ENCODE measurements around the gene STAT3. TPM values are rescaled to one million over a fixed set of nuclear protein-coding genes. Genes with fewer than 3 reads are reported as not detected.

STAT3 gene
- total RNA-seq, 2 experiments from 2014 or later = 276 to 286 TPM

- H3K27ac Mint-ChIP-seq = peak overlapping the region; percentile 98
- H3K9me3 Mint-ChIP-seq = no peaks in the 10 kb centered on the region
- peaks cover 71% of the 10 kb centered on the region for H3K36me3 Mint-ChIP-seq (ENCODE audit: low read depth)
- DNase-seq = peak; percentile 72
- CTCF ChIA-PET = interaction anchor here (0.7 to 2.7 kb wide), 12 partner anchors 10 to 186 kb away, joined by 3 to 14 read pairs (median 6); partner anchors contain the start of genes KCNH4 and STAT3
- no peak for TF ChIP-seq CTCF (IDR thresholded peaks at IDR 0.05)
- peak overlapping the region; percentile 55 for H3K4me3 Mint-ChIP-seq
- intact Hi-C loops (cut with micrococcal nuclease) = loop anchor here (5.0 kb wide), 1 partner anchor 47 kb away; the partner anchor contains the start of gene STAT3
- H3K4me1 Mint-ChIP-seq (ENCODE audit: low read depth) = peaks cover 62% of the 10 kb centered on the region
- POLR2A ChIA-PET = interaction anchor here (0.8 to 2.4 kb wide), 11 partner anchors 8 to 65 kb away, joined by 3 to 17 read pairs (median 5); partner anchors contain the start of gene STAT3
- H3K27me3 Mint-ChIP-seq = no peaks in the 10 kb centered on the region
- ATAC-seq = peak; percentile 50
Observed at GRCh38 chr17:42340691-42341127, 47.5 kb downstream of the STAT3 start.

- H3K9me3 Mint-ChIP-seq = no peaks in the 10 kb centered on the region
- CTCF ChIA-PET = interaction anchor here (1.0 to 2.7 kb wide), 7 partner anchors 15 to 188 kb away, joined by 3 to 14 read pairs (median 4); partner anchors contain the start of gene STAT3
- POLR2A ChIA-PET = interaction anchor here (0.7 to 2.4 kb wide), 5 partner anchors 26 to 64 kb away, joined by 3 to 16 read pairs (median 6); no protein-coding TSS in a partner anchor
- peak overlapping the region; percentile 83 for H3K27ac Mint-ChIP-seq
- intact Hi-C loops (cut with micrococcal nuclease) = no loop called here
- TF ChIP-seq CTCF (IDR thresholded peaks at IDR 0.05) = no peak
- no peaks in the 10 kb centered on the region for H3K27me3 Mint-ChIP-seq
- DNase-seq (no peak), ATAC-seq (no peak)
- H3K36me3 Mint-ChIP-seq (ENCODE audit: low read depth) = peaks cover 76% of the 10 kb centered on the region
- peaks cover 76% of the 10 kb centered on the region for H3K4me1 Mint-ChIP-seq (ENCODE audit: low read depth)
- H3K4me3 Mint-ChIP-seq = no peak overlapping the region
Observed at GRCh38 chr17:42339221-42339620, 49.0 kb downstream of the STAT3 start.

GRCh38 chr17:42338427-42338985 lies 49.7 kb downstream of the STAT3 start:
- H3K9me3 Mint-ChIP-seq = no peaks in the 10 kb centered on the region
- no peaks in the 10 kb centered on the region for H3K27me3 Mint-ChIP-seq
- ChIA-PET POLR2A (interaction anchor here (0.7 to 2.4 kb wide), 3 partner anchors 35 to 47 kb away, joined by 3 to 14 read pairs (median 3); no protein-coding TSS in a partner anchor), CTCF (interaction anchor here (1.0 to 1.4 kb wide), 3 partner anchors 16 to 189 kb away, joined by 3 to 4 read pairs (median 3); no protein-coding TSS in a partner anchor)
- peaks cover 76% of the 10 kb centered on the region for H3K36me3 Mint-ChIP-seq (ENCODE audit: low read depth)
- no peak for TF ChIP-seq CTCF (IDR thresholded peaks at IDR 0.05)
- peak overlapping the region; percentile 87 for H3K27ac Mint-ChIP-seq
- DNase-seq (peak; percentile 55), ATAC-seq (no peak)
- peak overlapping the region; percentile 5 for H3K4me3 Mint-ChIP-seq
- H3K4me1 Mint-ChIP-seq (ENCODE audit: low read depth) = peaks cover 76% of the 10 kb centered on the region
- intact Hi-C loops (cut with micrococcal nuclease) = no loop called here

GRCh38 chr17:42337442-42337841 lies 50.8 kb downstream of the STAT3 start:
- DNase-seq = peak; percentile 92
- intact Hi-C loops (cut with micrococcal nuclease) = no loop called here
- H3K4me1 Mint-ChIP-seq (ENCODE audit: low read depth) = peaks cover 77% of the 10 kb centered on the region
- peak; percentile 62 for ATAC-seq
- H3K4me3 Mint-ChIP-seq = peak overlapping the region; percentile 56
- peak overlapping the region; percentile 89 for H3K27ac Mint-ChIP-seq
- no peaks in the 10 kb centered on the region for H3K9me3 Mint-ChIP-seq
- no peak for TF ChIP-seq CTCF (IDR thresholded peaks at IDR 0.05)
- ChIA-PET POLR2A (interaction anchor here (1.0 to 4.2 kb wide), 2 partner anchors 51 to 85 kb away, joined by 4 to 24 read pairs; partner anchors contain the start of gene STAT3), CTCF (interaction anchor here (0.9 to 30.6 kb wide), 5 partner anchors 12 to 62 kb away, joined by 3 to 968 read pairs (median 5); partner anchors contain the start of gene STAT3)
- no peaks in the 10 kb centered on the region for H3K27me3 Mint-ChIP-seq
- H3K36me3 Mint-ChIP-seq (ENCODE audit: low read depth) = peaks cover 79% of the 10 kb centered on the region

- Mint-ChIP-seq H3K27ac (peak overlapping the region; percentile 80), H3K4me1 (ENCODE audit: low read depth) (peaks cover 53% of the 10 kb centered on the region), H3K4me3 (no peak overlapping the region), H3K36me3 (ENCODE audit: low read depth) (peaks cover 76% of the 10 kb centered on the region), H3K27me3 (no peaks in the 10 kb centered on the region), H3K9me3 (no peaks in the 10 kb centered on the region)
- POLR2A ChIA-PET = interaction anchor here (0.9 to 4.2 kb wide), 5 partner anchors 9 to 64 kb away, joined by 3 to 24 read pairs (median 5); partner anchors contain the start of gene STAT3
- no peak for DNase-seq
- TF ChIP-seq CTCF (IDR thresholded peaks at IDR 0.05) = no peak
- intact Hi-C loops (cut with micrococcal nuclease) = no loop called here
- CTCF ChIA-PET = interaction anchor here (1.4 to 30.6 kb wide), 3 partner anchors 11 to 65 kb away, joined by 15 to 968 read pairs (median 19); partner anchors contain the start of gene STAT3
- no peak for ATAC-seq
Observed at GRCh38 chr17:42334677-42335076, 53.6 kb downstream of the STAT3 start.

All from activated CD8-positive, alpha-beta T cell treated with anti-CD3 and anti-CD28 coated beads for 36 hours (primary cell).